ENCODE data around the gene HAUS6. TPM values are rescaled to one million over a fixed set of nuclear protein-coding genes. Genes with fewer than 3 reads are reported as not detected.

Gene HAUS6
- total and polyA plus RNA-seq, 12 donors = 4.0 to 16.3 (median 12.6) TPM

DNA sequence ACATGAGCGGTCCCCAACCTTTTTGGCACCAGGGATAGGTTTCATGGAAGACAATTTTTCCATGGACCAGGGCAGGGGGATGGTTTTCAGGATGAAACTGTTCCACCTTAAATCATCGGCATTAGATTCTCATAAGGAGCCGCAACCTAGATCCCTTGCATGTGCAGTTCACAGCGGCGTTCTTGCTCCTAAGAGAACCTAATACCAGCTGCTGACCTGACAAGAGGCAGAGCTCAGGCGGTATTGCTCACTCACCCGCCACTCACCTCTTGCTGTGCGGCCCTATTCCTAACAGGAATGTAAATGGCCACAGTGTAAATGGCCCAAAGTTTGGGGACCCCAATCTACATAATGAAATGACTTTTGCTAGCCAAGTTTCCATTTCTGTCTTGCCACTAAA lies 27.7 kb upstream of the HAUS6 start:
- WGBS, 4 donors = 77 to 90% (median 86%) methylated on average over 6 to 8 of the region's 8 CpGs
- no peak for DNase-seq
- intact Hi-C loops (cut with DNase I) = no loop called here
- Histone ChIP-seq H3K27ac (peak overlapping the region in 1 of 5 donors; percentile 46), H3K4me3 (no peak overlapping the region), H3K36me3 (replicated peaks in 1 of 2) (peaks cover 0 to 1% of the 10 kb centered on the region in 2 donors), H3K27me3 (no peaks in the 10 kb centered on the region), H3K4me1 (replicated peaks in 1 of 2) (peaks cover 16 to 19% of the 10 kb centered on the region in 2 donors), H3K9me3 (replicated peaks in 1 of 3) (no peaks in the 10 kb centered on the region)
- TF ChIP-seq, protein P1, sequence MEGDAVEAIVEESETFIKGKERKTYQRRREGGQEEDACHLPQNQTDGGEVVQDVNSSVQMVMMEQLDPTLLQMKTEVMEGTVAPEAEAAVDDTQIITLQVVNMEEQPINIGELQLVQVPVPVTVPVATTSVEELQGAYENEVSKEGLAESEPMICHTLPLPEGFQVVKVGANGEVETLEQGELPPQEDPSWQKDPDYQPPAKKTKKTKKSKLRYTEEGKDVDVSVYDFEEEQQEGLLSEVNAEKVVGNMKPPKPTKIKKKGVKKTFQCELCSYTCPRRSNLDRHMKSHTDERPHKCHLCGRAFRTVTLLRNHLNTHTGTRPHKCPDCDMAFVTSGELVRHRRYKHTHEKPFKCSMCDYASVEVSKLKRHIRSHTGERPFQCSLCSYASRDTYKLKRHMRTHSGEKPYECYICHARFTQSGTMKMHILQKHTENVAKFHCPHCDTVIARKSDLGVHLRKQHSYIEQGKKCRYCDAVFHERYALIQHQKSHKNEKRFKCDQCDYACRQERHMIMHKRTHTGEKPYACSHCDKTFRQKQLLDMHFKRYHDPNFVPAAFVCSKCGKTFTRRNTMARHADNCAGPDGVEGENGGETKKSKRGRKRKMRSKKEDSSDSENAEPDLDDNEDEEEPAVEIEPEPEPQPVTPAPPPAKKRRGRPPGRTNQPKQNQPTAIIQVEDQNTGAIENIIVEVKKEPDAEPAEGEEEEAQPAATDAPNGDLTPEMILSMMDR (IDR thresholded peaks at IDR 0.05) = no peak
- no peak for TF ChIP-seq POLR2A (IDR thresholded peaks at IDR 0.05)

GRCh38 chr9:19127871-19128500 lies 25.3 kb upstream of the HAUS6 start:
- H3K9me3 ChIP-seq (replicated peaks in 1 of 3) = no peaks in the 10 kb centered on the region
- 1 to 8% (median 2%) methylated on average over 21 to 40 of the region's 40 CpGs for WGBS, 4 donors
- DNase-seq = peak in 6 of 7 donors; percentile 35 to 50 (median 42)
- TF ChIP-seq, protein P1 (IDR thresholded peaks at IDR 0.05) = no peak
- H3K4me1 ChIP-seq (replicated peaks in 1 of 2) = peaks cover 26 to 35% of the 10 kb centered on the region in 2 donors
- H3K27ac ChIP-seq = peak overlapping the region; percentile 91 to 99 (median 97)
- H3K27me3 ChIP-seq = no peaks in the 10 kb centered on the region
- intact Hi-C loops (cut with DNase I) = no loop called here
- peaks cover 0 to 14% of the 10 kb centered on the region in 2 donors for H3K36me3 ChIP-seq (replicated peaks in 1 of 2)
- peak overlapping the region in 3 of 4 donors; percentile 76 to 91 (median 85) for H3K4me3 ChIP-seq

DNA sequence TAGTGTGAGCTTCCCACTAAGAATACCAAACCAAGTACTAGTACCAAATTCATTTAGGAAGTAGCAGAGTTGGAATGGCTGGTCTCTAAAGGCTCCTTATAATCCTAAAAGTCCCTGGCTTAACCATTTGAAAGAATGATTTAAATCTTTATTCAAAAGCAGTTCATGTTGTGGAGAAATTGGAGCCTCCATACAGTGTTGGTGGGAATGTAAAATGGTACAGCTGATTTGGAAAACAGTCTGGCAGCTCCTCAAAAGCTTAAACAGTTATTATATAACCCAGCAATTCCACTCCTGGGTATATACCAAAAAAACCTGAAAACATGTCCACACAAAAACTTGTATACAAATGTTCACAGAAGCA lies 21.7 kb upstream of the HAUS6 start:
- DNase-seq = no peak
- TF ChIP-seq, protein P1 (IDR thresholded peaks at IDR 0.05) = no peak
- no peak for TF ChIP-seq POLR2A (IDR thresholded peaks at IDR 0.05)
- Histone ChIP-seq H3K4me1 (replicated peaks in 1 of 2) (peaks cover 28 to 38% of the 10 kb centered on the region in 2 donors), H3K27ac (peak overlapping the region in 3 of 5 donors; percentile 45 to 99 (median 71)), H3K4me3 (peak overlapping the region in 1 of 4 donors; percentile 76), H3K36me3 (replicated peaks in 1 of 2) (peaks cover 0 to 48% of the 10 kb centered on the region in 2 donors), H3K9me3 (replicated peaks in 1 of 3) (no peaks in the 10 kb centered on the region), H3K27me3 (no peaks in the 10 kb centered on the region)
- intact Hi-C loops (cut with DNase I) = no loop called here

- Histone ChIP-seq H3K4me1 (replicated peaks in 1 of 2) (peaks cover 22 to 37% of the 10 kb centered on the region in 2 donors), H3K36me3 (replicated peaks in 1 of 2) (peaks cover 0 to 67% of the 10 kb centered on the region in 2 donors), H3K9me3 (replicated peaks in 1 of 3) (no peaks in the 10 kb centered on the region), H3K4me3 (peak overlapping the region in 1 of 4 donors; percentile 4), H3K27ac (no peak overlapping the region), H3K27me3 (no peaks in the 10 kb centered on the region)
- TF ChIP-seq, protein P1 (IDR thresholded peaks at IDR 0.05) = peak in 1 of 6 experiments; percentile 17
- TF ChIP-seq POLR2A (IDR thresholded peaks at IDR 0.05) = no peak
- WGBS, 4 donors = 88 to 93% (median 90%) methylated on average over 3 of the region's 3 CpGs
- DNase-seq = no peak
- intact Hi-C loops (cut with DNase I) = no loop called here
Observed at GRCh38 chr9:19122490-19123042, 19.9 kb upstream of the HAUS6 start.
